Endothelial cell of umbilical vein (primary cell): ENCODE measurements around the gene RGS6. TPM values are rescaled to one million over a fixed set of nuclear protein-coding genes. Genes with fewer than 3 reads are reported as not detected.

Source experiments
- BruUV-seq: library from RNA; stranded (reverse); fragments of 400-500 nt; replicated peaks from 2 replicates; lab custom pipeline; 2021; lab: Mats Ljungman, UMichigan
- CTCF ChIA-PET: fragments of 300-600, 350-600 bp; sonication (Branson Sonifier 250); formaldehyde crosslinking; loops from one replicate; lab custom pipeline; 2021; ENCODE audit warnings: antibody characterized with exemption, inconsistent platforms; lab: Charles Lee
- POLR2A ChIA-PET: fragments of 300-600, 350-600 bp; sonication (Branson Sonifier 250); formaldehyde crosslinking; loops from one replicate; lab custom pipeline; 2021; ENCODE audit warnings: antibody characterized with exemption, inconsistent platforms; lab: Charles Lee
- DNase-seq: peaks from one replicate; pipeline ENCODE4 v3.0.0-alpha.2; 2011; ENCODE audit warnings: low read depth, low spot score
- FAIRE-seq: peaks from 2 replicates; lab custom pipeline; 2011; peaks lifted over from hg19 to GRCh38; lab: Jason Lieb, UNC
- H2AFZ ChIP-seq: 2 replicates; pipeline ENCODE4 v1.6.0; 2012; ENCODE audit warnings: low read depth, low read length, control low read depth, inconsistent platforms
- H3K27ac ChIP-seq: 2 replicates; pipeline ENCODE4 v1.5.1; 2011; ENCODE audit warnings: low read depth, mild to moderate bottlenecking, control low read depth, low read length, moderate library complexity; ENCODE audit not compliant: insufficient read depth
- H3K27me3 ChIP-seq, 2 experiments: 2 replicates each; pipeline versions ENCODE4 v1.6.0 to v1.6.1; 2011; ENCODE audit warnings: low read length in 2 of 2, mixed read lengths in 1 of 2; ENCODE audit not compliant: control insufficient read depth in 2 of 2, insufficient read depth in 2 of 2
- H3K36me3 ChIP-seq, 2 experiments: 2 replicates in 1 of 2; 3 replicates in 1 of 2; pipeline ENCODE4 v1.5.1; 2011; ENCODE audit warnings: low read length in 2 of 2, mild to moderate bottlenecking in 1 of 2, moderate library complexity in 1 of 2; ENCODE audit not compliant: control insufficient read depth in 2 of 2, insufficient read depth in 2 of 2; ENCODE audit errors: extremely low read depth in 1 of 2
- H3K4me1 ChIP-seq: 3 replicates; pipeline ENCODE4 v1.5.1; 2011; ENCODE audit warnings: mild to moderate bottlenecking, low read length; ENCODE audit not compliant: control insufficient read depth, insufficient read depth; ENCODE audit errors: extremely low read depth
- H3K4me2 ChIP-seq: 2 replicates; pipeline ENCODE4 v1.6.1; 2011; ENCODE audit warnings: low read length, control low read depth, mixed read lengths; ENCODE audit not compliant: insufficient read depth
- H3K4me3 ChIP-seq, 3 experiments: fragments of 200-600 bp in 1 of 3; sonication (generic), shearing (Covaris generic) in 1 of 3; replicated peaks in 1 of 3; 2 replicates each; pipeline ENCODE4 v1.5.1; 2011 to 2016; ENCODE audit warnings: control low read depth in 3 of 3, low read length in 3 of 3, mild to moderate bottlenecking in 2 of 3, inconsistent platforms in 1 of 3, low read depth in 1 of 3, moderate library complexity in 1 of 3; ENCODE audit not compliant: insufficient read depth in 1 of 3
- H3K79me2 ChIP-seq: 2 replicates; pipeline ENCODE4 v1.6.0; 2012; ENCODE audit warnings: low read length, inconsistent platforms; ENCODE audit not compliant: control insufficient read depth, insufficient read depth
- H3K9ac ChIP-seq: replicated peaks from 2 replicates; pipeline ENCODE3; 2011; ENCODE audit warnings: low read length, control low read depth; ENCODE audit not compliant: insufficient read depth; ENCODE audit errors: extremely low read depth
- H3K9me1 ChIP-seq: replicated peaks from 3 replicates; pipeline ENCODE4 v1.6.0; 2011; ENCODE audit warnings: mild to moderate bottlenecking, low read length; ENCODE audit not compliant: control insufficient read depth, insufficient read depth; ENCODE audit errors: extremely low read depth
- H3K9me3 ChIP-seq: replicated peaks from 2 replicates; pipeline ENCODE4 v1.5.1; 2012; ENCODE audit warnings: low read length, inconsistent platforms; ENCODE audit not compliant: control insufficient read depth, insufficient read depth
- H4K20me1 ChIP-seq: replicated peaks from 2 replicates; pipeline ENCODE3; 2011; ENCODE audit warnings: mild to moderate bottlenecking, low read length; ENCODE audit not compliant: control insufficient read depth, insufficient read depth; ENCODE audit errors: extremely low read depth
- CTCF ChIP-seq, 2 donors: IDR thresholded peaks; 1 replicate in 1 of 2; 2 replicates in 1 of 2; pipeline ENCODE4 v1.5.1; 2011; ENCODE audit warnings: low read length in 2 of 2, mild to moderate bottlenecking in 2 of 2, moderate library complexity in 2 of 2, control low read depth in 1 of 2, inconsistent platforms in 1 of 2, low read depth in 1 of 2; ENCODE audit not compliant: insufficient read depth in 1 of 2; ENCODE audit errors: extremely low read depth in 1 of 2
- EZH2 ChIP-seq: IDR thresholded peaks from 2 replicates; pipeline ENCODE4 v1.6.1; 2012; ENCODE audit warnings: borderline replicate concordance, low read depth, mild to moderate bottlenecking, moderate library complexity, low read length, inconsistent platforms; ENCODE audit not compliant: severe bottlenecking
- FOS ChIP-seq: IDR thresholded peaks from 2 replicates; pipeline ENCODE4 v1.6.1; 2011; ENCODE audit warnings: mild to moderate bottlenecking, low read length, moderate library complexity, borderline replicate concordance; ENCODE audit not compliant: insufficient read depth
- GATA2 ChIP-seq: IDR thresholded peaks from 2 replicates; pipeline ENCODE4 v1.7.0; 2011; ENCODE audit warnings: low read depth, mild to moderate bottlenecking, moderate library complexity, mixed read lengths, low read length; ENCODE audit not compliant: insufficient read length, insufficient read depth
- JUN ChIP-seq: IDR thresholded peaks from 2 replicates; pipeline ENCODE4 v1.6.1; 2011; ENCODE audit warnings: borderline replicate concordance, low read depth; ENCODE audit not compliant: insufficient read length, insufficient read depth
- MAX ChIP-seq: IDR thresholded peaks from 2 replicates; pipeline ENCODE4 v1.6.1; 2011; ENCODE audit not compliant: insufficient read depth, insufficient read length
- MYC ChIP-seq: IDR thresholded peaks from one replicate; pipeline ENCODE4 v1.6.1; 2011; ENCODE audit warnings: mild to moderate bottlenecking, low read depth, low read length
- POLR2A ChIP-seq: IDR thresholded peaks from 2 replicates; pipeline ENCODE4 v1.6.1; 2012; ENCODE audit warnings: low read depth, mild to moderate bottlenecking, control low read depth, low read length
- POLR2AphosphoS5 ChIP-seq: IDR thresholded peaks from 2 replicates; pipeline ENCODE4 v1.6.1; 2012; ENCODE audit warnings: low read depth, mild to moderate bottlenecking, control low read depth, low read length, moderate library complexity; ENCODE audit not compliant: insufficient read depth
- dilution Hi-C: fragments of 300-500 bp; cut with MboI; formaldehyde crosslinking; loops from one replicate; pipeline ENCODE4 v1.15.0; 2019; ENCODE audit warnings: low sequenced_read_pairs; ENCODE audit not compliant: extremely low pct_ligation_motif_present
- intact Hi-C: fragments of 100-400 bp; cut with micrococcal nuclease; formaldehyde crosslinking; loops from one replicate; pipeline ENCODE4 v1.10.0; 2022
- polyA plus RNA-seq, 4 experiments: library from polyadenylated mRNA; depleted of rRNA in 3 of 4; stranded (reverse) in 3 of 4; unstranded in 1 of 4; fragments of >200 nt; gene quantifications; 2 replicates each; pipeline versions ENCODE4 v1.2.1 to v1.2.3, GENCODE V29; 2011 to 2012; ENCODE audit warnings: missing spikeins in 1 of 4
- total RNA-seq: library from RNA; stranded (reverse); gene quantifications from 2 replicates; pipeline ENCODE4 v1.2.3, GENCODE V29; 2021

Gene RGS6
- total and polyA plus RNA-seq, 2 donors (not counting 3 experiments of a cell fraction or from before 2014, with no cell fraction given): not detected

GRCh38 chr14:72450473-72451044 is 518.3 kb downstream of the RGS6 start:
- Histone ChIP-seq H3K79me2 (no peaks in the 10 kb centered on the region), H3K4me2 (no peak overlapping the region), H2AFZ (no peak overlapping the region), H3K9ac (no peak overlapping the region), H3K9me1 (no peaks in the 10 kb centered on the region), H3K4me1 (no peaks in the 10 kb centered on the region), H3K4me3 (no peak overlapping the region), H4K20me1 (no peaks in the 10 kb centered on the region), H3K27ac (no peak overlapping the region), H3K36me3 (no peaks in the 10 kb centered on the region), H3K9me3 (no peaks in the 10 kb centered on the region), H3K27me3 (no peaks in the 10 kb centered on the region)
- intact Hi-C loops: no loop called here
- no TSS peak for BruUV-seq
- dilution Hi-C loops: no loop called here
- no peak for DNase-seq
- TF ChIP-seq MAX (no peak), FOS (no peak), POLR2AphosphoS5 (no peak), MYC (no peak), POLR2A (no peak), JUN (no peak), GATA2 (no peak), CTCF (IDR thresholded peaks at IDR 0.05; ENCODE audit: extremely low read depth in 1 of 2, insufficient read depth in 1 of 2, low read depth in 1 of 2, low read length in 2 of 2) (no peak), EZH2 (no peak)
- FAIRE-seq: no peak
- POLR2A ChIA-PET: no interaction called here
- CTCF ChIA-PET: no interaction called here
